Neuronal stem cell (in vitro differentiated cells): Measurements from ENCODE around the gene PSMG4.

Experiments
- DNase-seq: peaks from one replicate; pipeline ENCODE4 v3.0.0-alpha.2; 2013; ENCODE audit warnings: low spot score
- H2AFZ ChIP-seq: one replicate; pipeline ENCODE4 v1.6.1; 2013; ENCODE audit warnings: mild to moderate bottlenecking, low read length, inconsistent platforms
- H2AK5ac ChIP-seq: 2 replicates; pipeline ENCODE4 v1.6.1; 2013; ENCODE audit warnings: low read depth, mild to moderate bottlenecking, inconsistent platforms, low read length, moderate library complexity, mixed read lengths
- H2BK120ac ChIP-seq: 2 replicates; pipeline ENCODE4 v1.6.1; 2013; ENCODE audit warnings: low read depth, mild to moderate bottlenecking, inconsistent platforms, low read length, moderate library complexity, mixed read lengths
- H2BK12ac ChIP-seq: one replicate; pipeline ENCODE4 v1.6.1; 2013; ENCODE audit warnings: low read length, inconsistent platforms
- H2BK15ac ChIP-seq: 2 replicates; pipeline ENCODE4 v1.6.1; 2013; ENCODE audit warnings: mild to moderate bottlenecking, low read length, inconsistent platforms, mixed read lengths
- H2BK5ac ChIP-seq: one replicate; pipeline ENCODE4 v1.6.1; 2013; ENCODE audit warnings: inconsistent platforms, mild to moderate bottlenecking, low read length, moderate library complexity
- H3K14ac ChIP-seq: one replicate; pipeline ENCODE4 v1.6.1; 2013; ENCODE audit warnings: low read length, inconsistent platforms
- H3K18ac ChIP-seq: 2 replicates; pipeline ENCODE4 v1.6.1; 2013; ENCODE audit warnings: low read length, inconsistent platforms
- H3K23ac ChIP-seq: 2 replicates; pipeline ENCODE4 v1.6.1; 2013; ENCODE audit warnings: low read depth, mild to moderate bottlenecking, mixed read lengths, low read length, inconsistent platforms; ENCODE audit not compliant: poor library complexity
- H3K27ac ChIP-seq: replicated peaks from 3 replicates; pipeline ENCODE4 v1.5.1; 2013; ENCODE audit warnings: low read length, inconsistent platforms
- H3K27me3 ChIP-seq, 3 experiments: 2 replicates each; pipeline ENCODE4 v1.6.1; 2013; ENCODE audit warnings: low read length in 3 of 3, mild to moderate bottlenecking in 2 of 3, inconsistent platforms in 1 of 3, low read depth in 1 of 3, mixed read lengths in 1 of 3, moderate library complexity in 1 of 3; ENCODE audit not compliant: control insufficient read depth in 3 of 3, insufficient read depth in 3 of 3
- H3K36me3 ChIP-seq, 2 donors: replicated peaks in 1 of 2; 2 replicates each; pipeline ENCODE4 v1.6.1; 2013; ENCODE audit warnings: low read length in 2 of 2; ENCODE audit not compliant: control insufficient read depth in 2 of 2, insufficient read depth in 2 of 2
- H3K4ac ChIP-seq: 2 replicates; pipeline ENCODE4 v1.6.1; 2013; ENCODE audit warnings: inconsistent platforms, mild to moderate bottlenecking, low read length, moderate library complexity
- H3K4me1 ChIP-seq, 2 donors: 1 replicate in 1 of 2; 2 replicates in 1 of 2; pipeline ENCODE4 v1.6.1; 2013; ENCODE audit warnings: low read length in 2 of 2, low read depth in 1 of 2; ENCODE audit not compliant: control insufficient read depth in 2 of 2, insufficient read depth in 1 of 2
- H3K4me2 ChIP-seq: one replicate; pipeline ENCODE4 v1.6.1; 2013; ENCODE audit warnings: mild to moderate bottlenecking, low read length, inconsistent platforms; ENCODE audit not compliant: insufficient read depth, poor library complexity, severe bottlenecking
- H3K4me3 ChIP-seq, 2 donors: 2 replicates each; pipeline ENCODE4 v1.5.1; 2013; ENCODE audit warnings: low read length in 2 of 2, mild to moderate bottlenecking in 2 of 2, inconsistent platforms in 1 of 2, moderate library complexity in 1 of 2
- H3K79me1 ChIP-seq: one replicate; pipeline ENCODE4 v1.6.1; 2013; ENCODE audit warnings: low read depth, mild to moderate bottlenecking, inconsistent platforms, low read length, moderate library complexity
- H3K9ac ChIP-seq: one replicate; pipeline ENCODE4 v1.6.1; 2013; ENCODE audit warnings: mild to moderate bottlenecking, low read depth, low read length, inconsistent platforms; ENCODE audit not compliant: poor library complexity
- H3K9me3 ChIP-seq, 2 donors: replicated peaks in 1 of 2; 2 replicates each; pipeline versions ENCODE3 to v1.6.1; 2013; ENCODE audit warnings: low read length in 2 of 2, mild to moderate bottlenecking in 2 of 2, inconsistent platforms in 1 of 2, low read depth in 1 of 2, mixed read lengths in 1 of 2, moderate library complexity in 1 of 2; ENCODE audit not compliant: control insufficient read depth in 2 of 2, insufficient read depth in 1 of 2
- H4K8ac ChIP-seq: one replicate; pipeline ENCODE4 v1.6.1; 2013; ENCODE audit warnings: low read depth, mild to moderate bottlenecking, inconsistent platforms, low read length, moderate library complexity
- H4K91ac ChIP-seq: one replicate; pipeline ENCODE4 v1.6.1; 2013; ENCODE audit warnings: low read length, low read depth, mild to moderate bottlenecking, inconsistent platforms; ENCODE audit not compliant: poor library complexity
- WGBS, 2 donors: extraction: QIAGEN DNeasy Blood & Tissue Kit; methylation state at CpG; one replicate each; pipeline ENCODE4 v1.1.7; 2013; ENCODE audit warnings: missing lambda C conversion rate in 2 of 2, mixed read lengths in 1 of 2; ENCODE audit not compliant: insufficient read length in 2 of 2, insufficient replicate concordance in 1 of 2; ENCODE audit errors: extremely low coverage in 2 of 2; 5-methylcytosine and 5-hydroxymethylcytosine counted together

Gene PSMG4

DNA sequence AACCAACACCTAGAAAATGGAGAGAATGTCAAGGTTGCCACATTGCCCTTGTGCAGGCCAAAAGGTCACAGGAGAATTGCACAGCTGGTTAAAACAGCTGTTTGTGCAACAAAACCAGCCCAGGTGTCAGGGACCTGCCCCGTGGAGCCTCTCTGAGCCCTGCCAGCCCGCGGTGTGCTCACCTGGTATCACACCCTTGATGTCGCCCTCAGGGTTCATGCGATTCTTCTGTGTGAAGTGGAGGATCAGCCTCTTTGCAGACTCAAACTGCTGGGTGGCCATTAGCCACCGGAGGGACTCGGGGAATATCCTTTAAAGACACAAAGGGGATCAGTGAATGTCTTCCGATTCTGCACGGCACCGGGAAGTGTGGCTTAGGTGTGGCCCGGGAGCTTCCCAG is 39.2 kb downstream of the PSMG4 start:
- WGBS, 2 donors, result no CpG with 5 or more reads among the region's 11 CpGs
- DNase-seq, result no peak
- H2BK12ac ChIP-seq, result no peak overlapping the region
- H4K8ac ChIP-seq, result no peak overlapping the region
- H3K23ac ChIP-seq, result no peak overlapping the region
- no peaks in the 10 kb centered on the region for H3K27me3 ChIP-seq
- no peak overlapping the region for H2BK5ac ChIP-seq
- no peak overlapping the region for H3K9ac ChIP-seq
- H3K14ac ChIP-seq, result peak overlapping the region; percentile 41
- no peak overlapping the region for H3K27ac ChIP-seq
- no peak overlapping the region for H4K91ac ChIP-seq
- peaks cover 0 to 1% of the 10 kb centered on the region in 2 donors for H3K9me3 ChIP-seq
- no peak overlapping the region for H3K18ac ChIP-seq
- H2BK15ac ChIP-seq, result no peak overlapping the region
- no peak overlapping the region for H2AFZ ChIP-seq
- H3K4me1 ChIP-seq, result peaks cover 5 to 9% of the 10 kb centered on the region in 2 donors
- H2BK120ac ChIP-seq, result no peak overlapping the region
- H3K36me3 ChIP-seq, result peaks cover 0 to 6% of the 10 kb centered on the region in 2 donors
- H2AK5ac ChIP-seq, result no peak overlapping the region
- H3K4ac ChIP-seq, result no peak overlapping the region
- H3K79me1 ChIP-seq, result no peaks in the 10 kb centered on the region
- no peak overlapping the region for H3K4me2 ChIP-seq
- no peak overlapping the region for H3K4me3 ChIP-seq

DNA sequence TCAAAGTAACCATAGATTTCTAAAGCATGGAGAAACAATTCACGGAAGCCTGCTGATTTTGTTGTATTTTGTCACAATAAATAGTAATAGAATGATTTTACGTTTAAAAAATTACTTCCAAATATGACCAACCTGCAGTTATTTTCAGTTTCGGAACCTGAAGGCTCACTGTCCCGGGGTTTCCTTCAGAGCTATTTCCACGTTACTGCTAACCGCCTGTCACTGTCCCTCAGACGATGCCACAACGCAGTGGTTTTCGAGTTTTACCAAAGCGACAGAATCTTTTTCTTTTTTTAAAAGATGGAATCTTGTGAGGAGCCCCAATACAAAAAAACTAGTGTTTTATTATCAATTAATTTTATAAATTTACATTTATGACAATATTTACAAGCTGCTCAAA is 40.5 kb downstream of the PSMG4 start:
- Histone ChIP-seq H3K4me1 (peaks cover 5 to 9% of the 10 kb centered on the region in 2 donors), H3K14ac (no peak overlapping the region), H3K23ac (no peak overlapping the region), H2BK12ac (no peak overlapping the region), H2BK15ac (no peak overlapping the region), H4K91ac (no peak overlapping the region), H3K4me3 (no peak overlapping the region), H2BK5ac (no peak overlapping the region), H3K9ac (no peak overlapping the region), H2AK5ac (no peak overlapping the region), H4K8ac (no peak overlapping the region), H3K36me3 (peaks cover 0 to 3% of the 10 kb centered on the region in 2 donors), H3K27me3 (no peaks in the 10 kb centered on the region), H3K27ac (no peak overlapping the region), H3K9me3 (peaks cover 0 to 3% of the 10 kb centered on the region in 2 donors), H3K18ac (no peak overlapping the region), H3K4ac (no peak overlapping the region), H3K4me2 (no peak overlapping the region), H3K79me1 (no peaks in the 10 kb centered on the region), H2BK120ac (no peak overlapping the region), H2AFZ (no peak overlapping the region)
- no peak for DNase-seq
- no CpG with 5 or more reads among the region's 10 CpGs for whole genome bisulfite sequencing, 2 donors

DNA sequence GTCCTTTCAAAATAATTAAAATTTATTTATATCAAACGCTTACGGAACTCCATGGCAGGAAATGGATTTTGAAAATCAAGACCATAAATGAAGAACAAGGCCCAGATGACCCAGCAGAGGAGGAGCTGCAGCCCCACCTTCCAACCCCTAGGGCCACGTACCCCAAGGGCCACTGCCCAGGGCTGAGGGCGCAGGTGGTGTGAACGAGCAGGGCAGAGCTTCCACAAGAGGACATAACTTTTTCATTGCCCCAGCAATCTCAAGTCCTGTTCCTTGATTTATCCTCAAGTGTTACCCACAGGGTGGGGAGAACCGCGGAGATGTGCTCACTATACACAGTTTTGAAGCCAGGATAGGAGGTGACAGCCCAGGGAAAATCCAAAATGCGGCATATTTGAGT is 42.8 kb downstream of the PSMG4 start:
- peaks cover 0 to 12% of the 10 kb centered on the region in 2 donors for H3K9me3 ChIP-seq
- H3K36me3 ChIP-seq, result no peaks in the 10 kb centered on the region
- no peaks in the 10 kb centered on the region for H3K4me1 ChIP-seq
- H3K4me3 ChIP-seq, result no peak overlapping the region
- no peak for DNase-seq
- no peak overlapping the region for H2AK5ac ChIP-seq
- no peak overlapping the region for H3K23ac ChIP-seq
- no peaks in the 10 kb centered on the region for H3K27me3 ChIP-seq
- no CpG with 5 or more reads among the region's 8 CpGs for WGBS, 2 donors
- H3K4ac ChIP-seq, result no peak overlapping the region
- no peak overlapping the region for H4K91ac ChIP-seq
- H4K8ac ChIP-seq, result no peak overlapping the region
- H3K79me1 ChIP-seq, result peaks cover 2% of the 10 kb centered on the region
- no peak overlapping the region for H3K27ac ChIP-seq
- no peak overlapping the region for H2BK120ac ChIP-seq
- no peak overlapping the region for H2BK15ac ChIP-seq
- H2AFZ ChIP-seq, result no peak overlapping the region
- H3K14ac ChIP-seq, result no peak overlapping the region
- H3K18ac ChIP-seq, result no peak overlapping the region
- H3K9ac ChIP-seq, result no peak overlapping the region
- no peak overlapping the region for H3K4me2 ChIP-seq
- H2BK5ac ChIP-seq, result no peak overlapping the region
- H2BK12ac ChIP-seq, result no peak overlapping the region

DNA sequence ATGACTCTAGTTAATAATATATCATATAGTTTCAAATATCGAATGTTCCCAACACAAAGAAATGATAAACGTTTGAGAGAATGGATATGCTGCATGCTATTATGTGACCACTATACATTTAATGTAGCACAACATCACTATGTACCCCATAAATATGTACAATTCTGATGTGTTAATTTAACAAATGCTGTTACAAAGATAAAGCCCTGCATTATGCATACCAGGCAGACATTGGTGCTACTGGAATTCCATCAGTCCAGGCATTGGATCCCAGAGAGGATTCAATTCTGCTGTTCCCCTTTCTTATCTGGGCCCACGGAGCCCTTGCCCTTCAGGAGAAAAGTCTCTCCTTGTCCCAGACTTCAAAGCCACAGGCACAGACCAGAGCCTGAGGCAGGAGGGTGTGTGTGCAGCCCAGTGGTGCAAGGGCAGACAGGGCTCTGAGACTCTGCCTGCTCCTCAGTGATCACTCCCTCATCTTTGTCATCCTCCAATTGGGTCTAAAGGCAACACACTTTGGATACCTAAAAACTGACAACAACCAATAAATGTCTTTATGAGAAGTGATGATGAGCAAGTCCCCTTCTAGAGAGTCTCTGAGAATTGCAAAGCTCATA is 45.2 kb downstream of the PSMG4 start:
- no peak for DNase-seq

More for the DNA sequence above, 45.2 kb downstream of the PSMG4 start:
- Histone ChIP-seq H3K79me1 (peaks cover 2% of the 10 kb centered on the region), H3K4me3 (no peak overlapping the region), H4K91ac (no peak overlapping the region), H2AFZ (no peak overlapping the region), H3K18ac (no peak overlapping the region), H3K23ac (no peak overlapping the region), H3K27me3 (no peaks in the 10 kb centered on the region), H3K36me3 (peaks cover 0 to 2% of the 10 kb centered on the region in 2 donors), H4K8ac (no peak overlapping the region), H2BK15ac (no peak overlapping the region), H3K4me1 (no peaks in the 10 kb centered on the region), H3K9ac (no peak overlapping the region), H2BK5ac (no peak overlapping the region), H3K4me2 (no peak overlapping the region), H2AK5ac (no peak overlapping the region), H3K4ac (no peak overlapping the region), H3K14ac (no peak overlapping the region), H2BK120ac (no peak overlapping the region), H3K9me3 (peaks cover 0 to 18% of the 10 kb centered on the region in 2 donors), H2BK12ac (no peak overlapping the region), H3K27ac (no peak overlapping the region)
- no CpG with 5 or more reads among the region's 3 CpGs for WGBS, 2 donors
